Gastroesophageal sphincter (tissue), 4 donors: ENCODE results near the gene FZD4. TPM values are rescaled to one million over a fixed set of nuclear protein-coding genes. Genes with fewer than 3 reads are reported as not detected.
"Not testable (repeated sequence)": the region's sequence is repeated elsewhere in the genome, so short reads cannot be mapped to it uniquely, and the experiment has no call there.

ENCODE experiments used
- ATAC-seq: fragments of 150-250 bp; one replicate; pipeline ENCODE4 v1.9.1; 2016; ENCODE audit warnings: mild to moderate bottlenecking, moderate library complexity
- H3K27ac ChIP-seq, 4 donors: fragments of 200-600 bp; sonication (generic) in 3 of 4; 1 replicate in 3 of 4; 2 replicates in 1 of 4; pipeline ENCODE4 v1.5.1; 2016 to 2019
- H3K27me3 ChIP-seq: fragments of 200-600 bp; sonication (generic); one replicate; pipeline ENCODE4 v1.5.1; 2019
- H3K36me3 ChIP-seq, 2 donors: fragments of 200-600 bp; sonication (generic); one replicate each; pipeline ENCODE4 v1.5.1; 2019; ENCODE audit warnings: control low read depth in 1 of 2
- H3K4me1 ChIP-seq, 3 donors: fragments of 200-600 bp; sonication (generic); 1 replicate in 2 of 3; 2 replicates in 1 of 3; pipeline ENCODE4 v1.5.1; 2016 to 2019; ENCODE audit warnings: control low read depth in 2 of 3
- H3K4me3 ChIP-seq, 2 donors: fragments of 200-600 bp; sonication (generic); one replicate each; pipeline ENCODE4 v1.5.1; 2019; ENCODE audit warnings: mild to moderate bottlenecking in 1 of 2, moderate library complexity in 1 of 2
- H3K9me3 ChIP-seq, 3 donors: fragments of 200-600 bp; sonication (generic); one replicate each; pipeline ENCODE4 v1.5.1; 2017 to 2019; ENCODE audit warnings: control low read depth in 2 of 3
- EP300 ChIP-seq: sonication (generic); formaldehyde crosslinking; IDR thresholded peaks from one replicate; pipeline ENCODE4 v1.6.1; 2017; ENCODE audit warnings: antibody characterized with exemption, mild to moderate bottlenecking
- POLR2A ChIP-seq, 2 donors: fragments of 450-650 bp; IDR thresholded peaks; one replicate each; pipeline ENCODE4 v1.6.1; 2017; ENCODE audit warnings: antibody characterized with exemption in 2 of 2, mild to moderate bottlenecking in 2 of 2, moderate library complexity in 1 of 2
- POLR2AphosphoS5 ChIP-seq: sonication (generic); formaldehyde crosslinking; IDR thresholded peaks from one replicate; pipeline ENCODE4 v1.6.1; 2017; ENCODE audit warnings: antibody characterized with exemption
- WGBS, 2 donors: methylation state at CpG; one replicate each; pipeline ENCODE4 v1.1.5; 2018; ENCODE audit warnings: low coverage in 1 of 2; 5-methylcytosine and 5-hydroxymethylcytosine counted together
- total RNA-seq, 4 donors: library from RNA; depleted of rRNA; stranded (reverse); fragments of >200 nt; gene quantifications; one replicate each; pipeline ENCODE4 v1.1.0, GENCODE V29; 2016
- TF ChIP-seq, protein P1 (sequence below), 4 experiments: fragments of 200-600 bp in 2 of 4; fragments of 450-650 bp in 2 of 4; sonication (generic) in 1 of 4; IDR thresholded peaks; one replicate each; pipeline ENCODE4 v1.5.1; 2017 to 2019; ENCODE audit warnings: antibody characterized with exemption in 4 of 4, mild to moderate bottlenecking in 2 of 4, moderate library complexity in 2 of 4

Gene FZD4
- total RNA-seq, 4 donors from 2014 or later: 33.3 to 42.9 (median 34.6) TPM

GRCh38 chr11:86950661-86950995, 4.6 kb downstream of the FZD4 start:
- Histone ChIP-seq H3K27me3 (no peaks in the 10 kb centered on the region), H3K9me3 (no peaks in the 10 kb centered on the region), H3K4me3 (peak overlapping the region in 1 of 2 donors; percentile 98), H3K4me1 (peaks cover 9 to 83% (median 52%) of the 10 kb centered on the region in 3 donors), H3K36me3 (peaks cover 0 to 37% of the 10 kb centered on the region in 2 donors), H3K27ac (peak overlapping the region in 3 of 4 donors; percentile 68 to 96 (median 95))
- WGBS, 2 donors: 0 to 18% methylated on average over 3 to 5 of the region's 5 CpGs
- ATAC-seq: no peak
- TF ChIP-seq, protein P1, sequence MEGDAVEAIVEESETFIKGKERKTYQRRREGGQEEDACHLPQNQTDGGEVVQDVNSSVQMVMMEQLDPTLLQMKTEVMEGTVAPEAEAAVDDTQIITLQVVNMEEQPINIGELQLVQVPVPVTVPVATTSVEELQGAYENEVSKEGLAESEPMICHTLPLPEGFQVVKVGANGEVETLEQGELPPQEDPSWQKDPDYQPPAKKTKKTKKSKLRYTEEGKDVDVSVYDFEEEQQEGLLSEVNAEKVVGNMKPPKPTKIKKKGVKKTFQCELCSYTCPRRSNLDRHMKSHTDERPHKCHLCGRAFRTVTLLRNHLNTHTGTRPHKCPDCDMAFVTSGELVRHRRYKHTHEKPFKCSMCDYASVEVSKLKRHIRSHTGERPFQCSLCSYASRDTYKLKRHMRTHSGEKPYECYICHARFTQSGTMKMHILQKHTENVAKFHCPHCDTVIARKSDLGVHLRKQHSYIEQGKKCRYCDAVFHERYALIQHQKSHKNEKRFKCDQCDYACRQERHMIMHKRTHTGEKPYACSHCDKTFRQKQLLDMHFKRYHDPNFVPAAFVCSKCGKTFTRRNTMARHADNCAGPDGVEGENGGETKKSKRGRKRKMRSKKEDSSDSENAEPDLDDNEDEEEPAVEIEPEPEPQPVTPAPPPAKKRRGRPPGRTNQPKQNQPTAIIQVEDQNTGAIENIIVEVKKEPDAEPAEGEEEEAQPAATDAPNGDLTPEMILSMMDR (IDR thresholded peaks at IDR 0.05): no peak
- TF ChIP-seq POLR2AphosphoS5 (no peak), POLR2A (IDR thresholded peaks at IDR 0.05) (no peak), EP300 (no peak)

GRCh38 chr11:86949995-86950660, 5.1 kb downstream of the FZD4 start:
- H3K4me1 ChIP-seq: peaks cover 9 to 88% (median 53%) of the 10 kb centered on the region in 3 donors
- no peaks in the 10 kb centered on the region for H3K9me3 ChIP-seq
- WGBS, 2 donors: 0 to 34% methylated on average over 2 to 3 of the region's 3 CpGs
- peak overlapping the region in 1 of 2 donors; percentile 98 for H3K4me3 ChIP-seq
- no peak for TF ChIP-seq POLR2AphosphoS5
- TF ChIP-seq, protein P1 (IDR thresholded peaks at IDR 0.05): no peak
- TF ChIP-seq POLR2A (IDR thresholded peaks at IDR 0.05): no peak
- no peak for TF ChIP-seq EP300
- H3K27ac ChIP-seq: peak overlapping the region; percentile 21 to 96 (median 82)
- H3K27me3 ChIP-seq: no peaks in the 10 kb centered on the region
- no peak for ATAC-seq
- H3K36me3 ChIP-seq: peaks cover 0 to 37% of the 10 kb centered on the region in 2 donors

- H3K9me3 ChIP-seq: no peaks in the 10 kb centered on the region
- peak overlapping the region in 1 of 2 donors; percentile 98 for H3K4me3 ChIP-seq
- no peaks in the 10 kb centered on the region for H3K27me3 ChIP-seq
- peaks cover 0 to 37% of the 10 kb centered on the region in 2 donors for H3K36me3 ChIP-seq
- H3K27ac ChIP-seq: peak overlapping the region in 3 of 4 donors; percentile 65 to 96 (median 95)
- peaks cover 9 to 91% (median 53%) of the 10 kb centered on the region in 3 donors for H3K4me1 ChIP-seq
- 64 to 100% methylated on average over 1 to 2 of the region's 5 CpGs for WGBS, 2 donors
- TF ChIP-seq POLR2A (IDR thresholded peaks at IDR 0.05) (no peak), EP300 (no peak), POLR2AphosphoS5 (no peak)
- TF ChIP-seq, protein P1 (IDR thresholded peaks at IDR 0.05): no peak
- ATAC-seq: peak; percentile 52
Measured at GRCh38 chr11:86948733-86949132, 6.5 kb downstream of the FZD4 start.

GRCh38 chr11:86947541-86947940, 7.7 kb downstream of the FZD4 start:
- Histone ChIP-seq H3K9me3 (no peaks in the 10 kb centered on the region), H3K27ac (peak overlapping the region in 3 of 4 donors; percentile 65 to 96 (median 95)), H3K27me3 (no peaks in the 10 kb centered on the region), H3K36me3 (peaks cover 0 to 41% of the 10 kb centered on the region in 2 donors), H3K4me1 (peaks cover 9 to 87% (median 53%) of the 10 kb centered on the region in 3 donors), H3K4me3 (peak overlapping the region in 1 of 2 donors; percentile 98)
- TF ChIP-seq POLR2A (IDR thresholded peaks at IDR 0.05): no peak
- no peak for TF ChIP-seq POLR2AphosphoS5
- TF ChIP-seq EP300: no peak
- TF ChIP-seq, protein P1 (IDR thresholded peaks at IDR 0.05): no peak
- ATAC-seq: no peak

GRCh38 chr11:86943505-86943904, 11.7 kb downstream of the FZD4 start:
- not testable (repeated sequence) for H3K27me3 ChIP-seq, H3K9me3 ChIP-seq, H3K27ac ChIP-seq, ATAC-seq, H3K4me3 ChIP-seq
- 94 to 98% methylated on average over 6 to 7 of the region's 8 CpGs for WGBS, 2 donors
- Histone ChIP-seq H3K4me1 (peaks cover 0 to 85% (median 44%) of the 10 kb centered on the region in 3 donors), H3K36me3 (peaks cover 0 to 26% of the 10 kb centered on the region in 2 donors)
